ENCODE measurements around the gene ZNF570.
A peak's percentile ranks its signal among the peaks of the same experiment; 100 is the strongest.

Gene ZNF570

DNA sequence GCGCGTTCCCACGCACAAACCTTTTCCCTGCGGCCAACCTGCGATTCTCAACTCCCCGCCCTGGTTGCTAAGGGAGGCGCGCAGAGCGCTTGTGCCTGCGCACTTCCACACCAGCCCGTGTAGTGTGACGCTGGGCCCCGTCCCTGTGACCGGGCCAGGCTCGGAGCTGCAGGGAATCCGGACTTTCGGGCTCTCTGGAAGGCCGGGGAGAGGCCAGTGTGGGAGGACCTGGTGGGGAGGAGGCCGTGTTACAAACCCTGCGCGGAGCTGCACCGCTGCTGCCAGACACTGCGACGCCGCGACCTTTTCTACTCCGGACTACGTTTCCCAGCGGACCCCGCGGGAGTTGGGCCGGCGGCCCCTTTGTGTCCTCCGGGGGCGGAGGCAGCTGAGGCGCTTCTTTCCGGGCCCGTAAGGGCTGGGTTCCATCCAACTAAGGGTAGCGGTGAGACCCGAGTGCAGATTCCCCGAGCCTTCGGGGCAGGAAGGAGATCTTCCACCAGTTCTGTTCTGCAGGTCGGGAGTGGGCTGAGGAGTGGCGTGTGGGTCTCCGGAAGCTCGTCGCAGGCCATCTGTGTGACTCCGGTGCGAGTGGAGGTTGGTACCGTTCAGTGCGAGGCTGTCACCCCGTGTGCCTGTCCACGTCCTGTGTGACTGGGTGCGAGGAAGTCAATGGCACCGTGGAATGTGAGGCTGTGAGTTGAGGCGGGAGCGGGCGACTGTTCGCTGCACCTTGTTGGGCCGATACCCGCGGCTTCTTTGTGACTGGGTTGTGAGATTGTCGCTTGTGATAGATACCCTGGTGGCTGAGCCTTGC, at the start of gene ZNF570:
ZNF570 (plus strand) TSS at position 396 of the 817 bp plus-strand sequence. CDS start 999 bp downstream, outside the sequence.
- no peaks in the 10 kb centered on the region for H3K27me3 Mint-ChIP-seq (ENCODE audit: low read depth)
- H3K4me1 Mint-ChIP-seq (ENCODE audit: low read depth): peaks cover 28% of the 10 kb centered on the region
- H3K27ac Mint-ChIP-seq: peak within 1 kb of the TSS; percentile 93
- peaks cover 37% of the 10 kb centered on the region for H3K36me3 Mint-ChIP-seq (ENCODE audit: low read depth)
- H3K9me3 Mint-ChIP-seq: peaks cover 31% of the 10 kb centered on the region
- H3K4me3 Mint-ChIP-seq: peak within 1 kb of the TSS; percentile 95

DNA sequence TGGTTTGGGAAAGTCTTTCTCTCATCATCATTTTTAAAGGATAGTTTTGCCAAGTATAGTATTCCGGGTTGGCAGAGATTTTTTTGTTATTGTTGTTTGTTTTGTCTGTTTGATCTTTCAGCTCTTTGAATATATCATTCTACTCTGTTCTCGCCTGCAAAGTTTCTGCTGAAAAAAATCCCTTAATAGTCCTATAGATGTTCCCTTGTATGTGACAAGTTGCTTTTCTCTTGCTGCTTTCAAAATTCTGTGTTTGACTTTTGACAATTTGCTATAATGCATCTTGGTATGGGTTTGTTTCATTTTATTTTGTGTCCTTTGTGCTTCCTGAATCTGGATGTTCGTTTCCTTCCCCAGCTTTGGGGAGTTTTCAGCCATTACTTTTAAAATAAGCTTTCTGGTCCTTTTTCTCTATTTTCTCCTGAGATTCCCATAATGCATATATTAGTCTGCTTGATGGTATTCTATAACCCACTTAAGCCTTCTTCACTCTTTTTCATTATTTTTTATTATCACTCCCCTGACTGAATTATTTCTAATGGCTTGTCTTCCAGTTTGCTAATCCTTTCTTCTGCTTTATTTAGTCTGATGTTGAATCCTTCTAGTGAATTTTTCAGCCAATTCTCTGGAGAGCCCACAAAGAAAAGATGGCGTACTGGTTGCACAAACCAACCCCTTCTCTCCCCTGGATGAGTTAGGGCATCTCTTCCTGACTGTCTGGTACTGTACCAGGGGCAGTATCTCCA, 16.5 kb upstream of the ZNF570 start:
- no peaks in the 10 kb centered on the region for H3K27me3 Mint-ChIP-seq (ENCODE audit: low read depth)
- no peak overlapping the region for H3K4me3 Mint-ChIP-seq
- no peaks in the 10 kb centered on the region for H3K4me1 Mint-ChIP-seq (ENCODE audit: low read depth)
- peaks cover 45% of the 10 kb centered on the region for H3K36me3 Mint-ChIP-seq (ENCODE audit: low read depth)
- peaks cover 87% of the 10 kb centered on the region for H3K9me3 Mint-ChIP-seq
- H3K27ac Mint-ChIP-seq: no peak overlapping the region

DNA sequence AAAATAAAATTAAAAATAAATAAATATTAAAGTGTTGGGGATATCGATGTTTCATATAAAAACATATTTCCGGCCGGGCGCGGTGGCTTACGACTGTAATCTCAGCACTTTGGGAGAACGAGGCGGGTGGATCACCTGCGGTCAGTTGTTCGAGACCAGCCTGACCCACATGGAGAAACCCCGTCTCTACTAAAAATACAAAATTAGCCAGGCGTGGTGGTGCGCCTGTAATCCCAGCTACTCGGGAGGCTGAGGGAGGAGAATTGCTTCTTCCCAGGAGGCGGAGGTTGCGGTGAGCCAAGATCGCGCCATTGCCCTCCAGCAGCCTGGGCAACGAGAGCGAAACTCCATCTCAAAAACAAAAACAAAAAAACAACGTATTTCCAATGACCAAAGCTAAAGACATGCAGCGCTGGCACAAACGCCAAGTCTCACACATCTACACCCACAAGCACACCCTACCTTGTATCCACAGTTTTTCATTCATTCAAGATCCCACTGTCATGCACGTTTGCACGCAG, 2.8 kb upstream of the ZNF570 start:
- peaks cover 31% of the 10 kb centered on the region for H3K9me3 Mint-ChIP-seq
- H3K36me3 Mint-ChIP-seq (ENCODE audit: low read depth): peaks cover 37% of the 10 kb centered on the region
- H3K27ac Mint-ChIP-seq: peak overlapping the region; percentile 92
- H3K27me3 Mint-ChIP-seq (ENCODE audit: low read depth): no peaks in the 10 kb centered on the region
- peaks cover 28% of the 10 kb centered on the region for H3K4me1 Mint-ChIP-seq (ENCODE audit: low read depth)
- peak overlapping the region; percentile 89 for H3K4me3 Mint-ChIP-seq

DNA sequence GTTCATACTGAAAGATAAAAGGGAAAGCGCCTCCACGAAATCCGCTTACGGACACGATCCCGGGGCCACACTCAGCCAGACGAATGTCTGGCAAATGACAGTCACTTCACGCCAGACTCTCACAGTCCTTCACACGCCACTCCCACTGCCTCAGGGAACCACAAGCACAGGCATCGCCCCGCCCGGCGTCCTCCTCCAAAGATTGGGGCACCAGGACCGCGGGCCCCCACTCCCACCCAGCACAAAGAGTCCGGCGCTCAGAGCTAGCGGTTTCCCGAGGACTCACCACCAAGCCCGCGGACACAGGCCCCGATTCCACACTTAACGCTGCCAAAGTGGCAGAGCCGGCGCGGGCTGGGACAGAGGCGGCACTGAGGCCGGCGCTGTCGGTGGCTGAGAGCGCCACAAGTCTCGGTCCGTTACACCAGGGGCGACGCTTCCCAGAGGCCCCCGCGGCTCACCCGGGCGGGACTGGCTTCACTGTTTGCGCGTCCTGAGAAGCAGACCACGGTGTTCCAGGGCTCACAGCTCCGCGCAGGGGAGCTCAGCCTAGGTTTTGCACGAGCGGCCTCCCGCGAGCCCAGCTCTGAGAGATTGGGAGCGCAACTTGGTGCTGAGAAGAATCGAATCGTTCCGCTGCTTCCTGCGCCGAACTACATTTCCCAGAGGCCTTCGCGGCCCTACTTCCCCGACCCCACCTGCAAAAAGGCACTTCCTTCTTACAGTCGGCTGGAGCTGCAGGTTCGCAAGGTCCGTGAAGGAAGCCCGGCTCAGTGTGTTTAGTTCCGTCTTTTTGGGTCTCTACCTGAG, 2.2 kb upstream of the ZNF570 start, which contains the start of gene ZNF569:
ZNF569 (minus strand) TSS at position 647 of the 810 bp plus-strand sequence. CDS start 22,523 bp downstream, outside the sequence.
- Mint-ChIP-seq H3K4me3 (peak within 1 kb of the TSS; percentile 89), H3K27ac (peak within 1 kb of the TSS; percentile 92), H3K36me3 (ENCODE audit: low read depth) (peaks cover 37% of the 10 kb centered on the region), H3K27me3 (ENCODE audit: low read depth) (no peaks in the 10 kb centered on the region), H3K9me3 (peaks cover 31% of the 10 kb centered on the region), H3K4me1 (ENCODE audit: low read depth) (peaks cover 28% of the 10 kb centered on the region)

DNA sequence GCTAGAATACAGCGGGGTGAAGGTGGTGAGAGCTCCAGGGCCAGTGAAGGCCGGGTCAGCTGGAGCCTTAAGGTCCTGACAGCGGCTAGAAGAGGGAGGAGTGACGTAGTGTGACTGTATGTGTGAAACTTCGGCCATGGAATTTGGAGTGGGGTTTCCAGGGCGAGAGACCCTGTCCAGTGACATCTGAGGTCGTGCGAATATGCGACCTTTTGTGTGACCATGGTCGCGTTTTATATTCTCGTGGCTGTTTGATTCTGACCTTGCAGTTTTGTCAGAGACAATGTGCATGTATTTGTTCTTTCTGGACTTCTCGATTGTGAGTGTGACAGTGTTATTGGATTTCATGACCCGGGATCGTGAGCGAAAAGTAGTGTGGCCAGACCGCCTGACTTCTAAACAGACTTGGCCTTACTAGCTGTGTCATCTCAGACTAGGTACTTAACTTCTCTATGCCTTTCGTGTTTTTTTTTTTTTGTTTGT, 1.5 kb upstream of the ZNF570 start:
- Mint-ChIP-seq H3K36me3 (ENCODE audit: low read depth) (peaks cover 37% of the 10 kb centered on the region), H3K9me3 (peaks cover 31% of the 10 kb centered on the region), H3K27me3 (ENCODE audit: low read depth) (no peaks in the 10 kb centered on the region), H3K4me3 (peak overlapping the region; percentile 89), H3K4me1 (ENCODE audit: low read depth) (peaks cover 28% of the 10 kb centered on the region), H3K27ac (peak overlapping the region; percentile 92)

DNA sequence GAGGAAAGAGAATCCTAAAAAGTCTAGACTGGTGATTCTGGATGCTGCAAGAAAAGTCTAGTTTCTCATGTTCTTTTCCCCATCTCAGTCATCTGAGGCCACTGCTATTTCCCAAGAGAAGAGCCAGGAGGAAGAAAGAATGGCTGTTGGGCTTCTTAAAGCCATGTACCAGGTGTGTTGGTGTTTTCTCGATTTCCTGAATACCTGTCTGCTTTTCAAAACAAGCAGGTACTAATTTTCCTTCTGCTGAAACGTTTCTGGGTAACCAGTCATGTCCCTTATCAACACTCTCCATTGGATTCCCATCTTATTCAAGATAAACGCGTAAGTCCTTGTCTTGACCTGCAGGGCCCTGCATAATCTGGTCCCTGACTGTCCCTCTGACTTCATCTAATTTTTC, 1.1 kb downstream of the ZNF570 start:
- Mint-ChIP-seq H3K4me1 (ENCODE audit: low read depth) (peaks cover 27% of the 10 kb centered on the region), H3K36me3 (ENCODE audit: low read depth) (peaks cover 29% of the 10 kb centered on the region), H3K27ac (peak overlapping the region; percentile 49), H3K4me3 (peak overlapping the region; percentile 95), H3K9me3 (peaks cover 25% of the 10 kb centered on the region), H3K27me3 (ENCODE audit: low read depth) (no peaks in the 10 kb centered on the region)

DNA sequence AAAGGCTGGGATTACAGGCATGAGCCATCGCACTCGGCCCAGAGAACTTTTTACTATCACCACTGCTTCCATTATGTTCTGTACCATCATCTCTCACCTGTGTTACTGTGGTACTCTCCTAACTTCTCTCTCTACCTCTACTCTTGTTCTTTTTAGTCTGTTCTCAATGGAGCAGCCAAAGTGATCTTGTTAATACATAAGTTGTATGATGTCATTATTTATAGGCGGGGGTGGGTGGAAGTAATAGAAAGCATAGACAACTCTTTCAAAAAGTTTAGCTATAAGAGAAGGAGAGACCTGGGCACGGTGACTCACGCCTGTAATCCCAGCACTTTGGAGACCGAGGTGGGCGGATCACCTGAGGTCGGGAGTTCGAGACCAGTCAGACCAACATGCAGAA, 3.0 kb downstream of the ZNF570 start:
- Mint-ChIP-seq H3K4me3 (no peak overlapping the region), H3K4me1 (ENCODE audit: low read depth) (peaks cover 20% of the 10 kb centered on the region), H3K27ac (no peak overlapping the region), H3K27me3 (ENCODE audit: low read depth) (no peaks in the 10 kb centered on the region), H3K9me3 (peaks cover 36% of the 10 kb centered on the region), H3K36me3 (ENCODE audit: low read depth) (peaks cover 37% of the 10 kb centered on the region)

DNA sequence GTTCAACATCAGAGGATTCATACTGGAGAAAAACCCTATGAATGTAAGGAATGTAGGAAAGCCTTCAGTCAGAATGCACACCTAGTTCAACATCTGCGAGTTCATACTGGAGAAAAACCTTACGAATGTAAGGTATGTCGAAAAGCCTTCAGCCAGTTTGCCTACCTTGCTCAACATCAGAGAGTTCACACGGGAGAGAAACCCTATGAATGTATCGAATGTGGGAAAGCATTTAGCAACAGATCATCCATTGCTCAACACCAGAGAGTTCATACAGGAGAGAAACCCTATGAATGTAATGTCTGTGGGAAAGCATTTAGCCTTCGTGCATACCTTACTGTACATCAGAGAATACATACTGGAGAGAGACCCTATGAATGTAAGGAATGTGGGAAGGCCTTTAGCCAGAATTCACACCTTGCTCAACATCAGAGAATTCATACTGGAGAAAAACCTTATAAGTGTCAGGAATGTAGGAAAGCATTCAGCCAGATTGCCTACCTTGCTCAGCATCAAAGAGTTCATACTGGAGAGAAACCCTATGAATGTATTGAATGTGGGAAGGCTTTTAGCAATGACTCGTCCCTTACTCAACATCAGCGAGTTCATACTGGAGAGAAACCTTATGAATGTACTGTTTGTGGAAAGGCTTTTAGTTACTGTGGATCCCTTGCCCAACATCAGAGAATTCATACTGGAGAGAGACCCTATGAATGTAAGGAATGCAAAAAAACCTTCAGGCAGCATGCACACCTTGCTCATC, 15.4 kb downstream of the ZNF570 start:
- Mint-ChIP-seq H3K9me3 (peaks cover 69% of the 10 kb centered on the region), H3K4me1 (ENCODE audit: low read depth) (no peaks in the 10 kb centered on the region), H3K27me3 (ENCODE audit: low read depth) (no peaks in the 10 kb centered on the region), H3K36me3 (ENCODE audit: low read depth) (peaks cover 48% of the 10 kb centered on the region), H3K4me3 (no peak overlapping the region), H3K27ac (no peak overlapping the region)

DNA sequence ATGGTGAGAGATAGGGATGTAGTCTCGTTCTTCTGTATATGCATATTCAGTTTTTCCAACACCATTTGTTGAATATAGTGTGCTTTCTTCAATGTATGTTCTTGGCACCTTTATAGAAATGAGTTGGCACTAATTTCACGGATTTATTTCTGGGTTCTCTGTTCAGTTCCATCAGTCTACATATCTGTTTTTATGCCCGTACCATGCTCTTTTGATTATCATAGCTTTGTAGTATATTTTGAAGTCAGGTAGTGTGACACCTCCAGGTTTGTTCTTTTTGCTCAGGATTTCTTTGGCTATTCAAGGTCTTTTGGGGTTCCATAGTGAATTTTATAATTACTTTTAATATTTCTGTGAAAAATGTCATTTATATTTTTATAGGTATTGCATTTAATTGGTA, 23.1 kb downstream of the ZNF570 start:
- Mint-ChIP-seq H3K4me3 (no peak overlapping the region), H3K9me3 (peaks cover 63% of the 10 kb centered on the region), H3K27ac (no peak overlapping the region), H3K27me3 (ENCODE audit: low read depth) (no peaks in the 10 kb centered on the region), H3K4me1 (ENCODE audit: low read depth) (no peaks in the 10 kb centered on the region), H3K36me3 (ENCODE audit: low read depth) (no peaks in the 10 kb centered on the region)

DNA sequence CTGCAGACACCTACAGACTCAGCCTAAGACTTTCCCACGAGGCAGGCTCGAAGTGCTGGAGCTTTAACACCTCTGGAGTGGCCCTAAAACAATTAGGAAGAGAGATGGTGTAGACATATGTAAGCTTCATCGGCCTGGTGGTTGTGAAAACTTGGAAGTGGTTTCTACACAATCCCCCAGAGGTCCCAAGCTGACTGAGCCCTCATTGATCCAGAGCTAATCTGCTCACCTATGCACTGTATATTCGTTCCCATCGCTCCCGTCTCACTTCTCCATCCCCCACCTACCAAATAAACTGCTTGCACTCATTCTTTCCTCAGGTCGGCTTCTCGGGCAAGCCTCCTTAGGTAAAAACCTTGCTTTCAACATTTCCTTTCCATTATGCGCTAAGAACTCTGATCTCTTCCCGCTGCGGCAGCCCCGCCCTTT, 36.8 kb downstream of the ZNF570 start:
- Mint-ChIP-seq H3K36me3 (ENCODE audit: low read depth) (no peaks in the 10 kb centered on the region), H3K27me3 (ENCODE audit: low read depth) (no peaks in the 10 kb centered on the region), H3K4me1 (ENCODE audit: low read depth) (no peaks in the 10 kb centered on the region), H3K27ac (no peak overlapping the region), H3K4me3 (no peak overlapping the region), H3K9me3 (peaks cover 38% of the 10 kb centered on the region)

DNA sequence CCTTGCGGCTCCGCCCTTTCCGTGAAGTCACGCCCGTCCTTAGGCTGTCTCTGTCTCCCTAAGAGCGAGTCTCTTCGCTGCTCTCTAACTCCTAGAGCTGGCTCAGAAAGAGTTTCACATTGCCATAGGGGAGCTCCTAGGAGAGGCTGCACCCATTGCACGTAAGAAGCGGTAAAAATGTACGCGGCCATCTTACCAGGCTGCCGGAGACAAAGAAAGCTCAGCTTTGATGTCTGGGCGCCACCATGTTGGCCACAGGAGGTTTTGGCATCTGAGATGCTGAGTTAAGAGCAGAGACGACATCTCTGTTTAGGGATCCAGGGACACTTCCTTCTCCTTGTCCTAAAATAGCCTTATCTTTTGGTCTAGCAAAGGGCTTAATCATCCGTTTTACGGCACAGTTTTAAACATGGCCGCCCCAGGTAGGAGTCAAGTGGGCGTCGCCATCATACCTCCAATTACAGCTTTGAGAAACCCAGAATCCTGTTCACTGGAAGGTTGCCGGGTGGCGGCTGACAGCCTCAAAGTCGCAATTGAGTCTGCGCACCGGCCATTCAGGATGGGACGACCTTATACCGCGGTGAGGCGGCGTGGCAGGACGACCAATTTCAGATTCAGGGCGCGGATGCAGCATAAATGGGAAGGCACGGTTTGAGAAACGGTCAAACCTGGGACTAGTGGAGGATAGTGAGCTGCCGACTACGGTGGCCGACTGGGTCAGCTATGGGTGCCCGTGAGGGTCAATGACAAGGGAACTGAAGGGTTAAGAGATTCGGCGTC, 37.4 kb downstream of the ZNF570 start, which contains the start of gene ZNF793:
ZNF793 (plus strand) TSS at position 553 of the 780 bp plus-strand sequence. CDS start 16,501 bp downstream, outside the sequence.
- H3K36me3 Mint-ChIP-seq (ENCODE audit: low read depth): no peaks in the 10 kb centered on the region

DNA sequence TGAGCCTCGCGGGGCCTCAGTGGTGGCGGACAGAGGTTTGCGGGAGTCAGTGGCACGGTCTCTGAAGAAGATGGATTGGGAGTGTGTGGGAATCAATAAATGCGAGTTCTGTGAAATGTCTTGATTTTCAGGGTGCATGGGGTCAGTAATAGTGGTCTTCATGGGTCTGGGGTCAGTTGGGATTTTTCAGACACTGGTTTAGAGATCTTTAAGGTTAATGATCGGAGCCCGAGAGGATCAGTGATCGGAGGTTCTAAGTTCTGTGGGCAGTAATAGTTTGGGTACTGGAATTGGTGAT, 38.0 kb downstream of the ZNF570 start:
- Mint-ChIP-seq H3K4me3 (no peak overlapping the region), H3K36me3 (ENCODE audit: low read depth) (no peaks in the 10 kb centered on the region), H3K9me3 (peaks cover 38% of the 10 kb centered on the region), H3K4me1 (ENCODE audit: low read depth) (no peaks in the 10 kb centered on the region), H3K27ac (no peak overlapping the region), H3K27me3 (ENCODE audit: low read depth) (no peaks in the 10 kb centered on the region)

More for the DNA sequence above, 37.4 kb downstream of the ZNF570 start, which contains the start of gene ZNF793:
- Mint-ChIP-seq H3K9me3 (peaks cover 38% of the 10 kb centered on the region), H3K27me3 (ENCODE audit: low read depth) (no peaks in the 10 kb centered on the region), H3K4me1 (ENCODE audit: low read depth) (no peaks in the 10 kb centered on the region), H3K4me3 (no peak within 1 kb of the TSS), H3K27ac (no peak within 1 kb of the TSS)

DNA sequence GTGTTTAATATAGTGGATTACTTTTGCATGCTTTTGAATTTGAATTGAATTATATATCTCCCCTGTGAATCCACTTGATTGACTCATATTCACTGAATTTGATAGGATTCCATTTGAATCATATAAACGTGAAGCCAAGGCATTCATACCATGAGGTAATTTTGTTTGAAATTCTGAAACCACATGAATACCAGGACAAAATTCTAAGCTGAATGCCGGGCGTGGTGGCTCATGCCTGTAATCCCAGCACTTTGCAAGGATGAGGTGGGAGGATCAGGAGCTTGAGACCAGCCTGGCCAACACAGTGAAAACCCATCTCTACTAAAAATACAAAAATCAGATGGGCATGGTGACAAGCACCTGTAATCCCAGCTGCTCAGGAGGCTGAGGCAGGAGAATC, 42.0 kb downstream of the ZNF570 start:
- no peak overlapping the region for H3K4me3 Mint-ChIP-seq

More for the DNA sequence above, 42.0 kb downstream of the ZNF570 start:
- Mint-ChIP-seq H3K27me3 (ENCODE audit: low read depth) (no peaks in the 10 kb centered on the region), H3K9me3 (peaks cover 50% of the 10 kb centered on the region), H3K36me3 (ENCODE audit: low read depth) (no peaks in the 10 kb centered on the region), H3K27ac (no peak overlapping the region), H3K4me1 (ENCODE audit: low read depth) (no peaks in the 10 kb centered on the region)

Data from T-helper 1 cell treated with Interleukin-12 subunit alpha and Interleukin-12 subunit beta and Interleukin-4 antibody, amounts not matched to agents 30 μg/mL and 1 μg/mL, for 36 hours (primary cell).